ENCODE measurements around the gene TCAIM.
"Not testable (repeated sequence)": the region's sequence is repeated elsewhere in the genome, so short reads cannot be mapped to it uniquely, and the experiment has no call there.

TCAIM gene

GRCh38 chr3:44416031-44417030 lies 77.8 kb downstream of the TCAIM start:
- no peak for FAIRE-seq

GRCh38 chr3:44418118-44418517 lies 79.6 kb downstream of the TCAIM start:
- FAIRE-seq: not testable (repeated sequence)

- no peak for FAIRE-seq
Measured at GRCh38 chr3:44418549-44418948, 80.0 kb downstream of the TCAIM start.

- FAIRE-seq: no peak
Measured at GRCh38 chr3:44419116-44419922, 80.8 kb downstream of the TCAIM start.

- FAIRE-seq: no peak
Measured at GRCh38 chr3:44419923-44420650, 81.5 kb downstream of the TCAIM start.

GRCh38 chr3:44420676-44421075 lies 82.1 kb downstream of the TCAIM start:
- no peak for FAIRE-seq

- FAIRE-seq: no peak
Measured at GRCh38 chr3:44421280-44421679, 82.7 kb downstream of the TCAIM start.

- no peak for FAIRE-seq
Measured at GRCh38 chr3:44424758-44425157, 86.2 kb downstream of the TCAIM start.

- FAIRE-seq: no peak
Measured at GRCh38 chr3:44427683-44428082, 89.1 kb downstream of the TCAIM start.

- FAIRE-seq: no peak
Measured at GRCh38 chr3:44428910-44429309, 90.3 kb downstream of the TCAIM start.

- FAIRE-seq: no peak
Measured at GRCh38 chr3:44429459-44429858, 90.9 kb downstream of the TCAIM start.

GRCh38 chr3:44430466-44430865 lies 91.9 kb downstream of the TCAIM start:
- no peak for FAIRE-seq

- no peak for FAIRE-seq
Measured at GRCh38 chr3:44434834-44435510, 96.4 kb downstream of the TCAIM start.

GRCh38 chr3:44436181-44436580 lies 97.6 kb downstream of the TCAIM start:
- FAIRE-seq: no peak

GRCh38 chr3:44437800-44438199 lies 99.2 kb downstream of the TCAIM start:
- FAIRE-seq: no peak

- FAIRE-seq: no peak
Measured at GRCh38 chr3:44439499-44440295, 101.1 kb downstream of the TCAIM start.

- FAIRE-seq: no peak
Measured at GRCh38 chr3:44442596-44443309, 104.2 kb downstream of the TCAIM start.

- no peak for FAIRE-seq
Measured at GRCh38 chr3:44444437-44444836, 105.9 kb downstream of the TCAIM start.

GRCh38 chr3:44444896-44445691 lies 106.5 kb downstream of the TCAIM start:
- no peak for FAIRE-seq

GRCh38 chr3:44445786-44446185 lies 107.2 kb downstream of the TCAIM start:
- no peak for FAIRE-seq

Measured in G401.6 (cell line).